Activated gamma-delta T cell (primary cell): Measurements from ENCODE around the gene TRIM25.
"Not testable (repeated sequence)": the region's sequence is repeated elsewhere in the genome, so short reads cannot be mapped to it uniquely, and the experiment has no call there.

Experiments
- DNase-seq: peaks from one replicate; lab custom pipeline; 2025; lab: John Stamatoyannopoulos, UW
- total RNA-seq, 2 donors: gene quantifications; one replicate each; lab custom pipeline; 2026; lab: John Stamatoyannopoulos, UW

The TRIM25 gene, protein sequence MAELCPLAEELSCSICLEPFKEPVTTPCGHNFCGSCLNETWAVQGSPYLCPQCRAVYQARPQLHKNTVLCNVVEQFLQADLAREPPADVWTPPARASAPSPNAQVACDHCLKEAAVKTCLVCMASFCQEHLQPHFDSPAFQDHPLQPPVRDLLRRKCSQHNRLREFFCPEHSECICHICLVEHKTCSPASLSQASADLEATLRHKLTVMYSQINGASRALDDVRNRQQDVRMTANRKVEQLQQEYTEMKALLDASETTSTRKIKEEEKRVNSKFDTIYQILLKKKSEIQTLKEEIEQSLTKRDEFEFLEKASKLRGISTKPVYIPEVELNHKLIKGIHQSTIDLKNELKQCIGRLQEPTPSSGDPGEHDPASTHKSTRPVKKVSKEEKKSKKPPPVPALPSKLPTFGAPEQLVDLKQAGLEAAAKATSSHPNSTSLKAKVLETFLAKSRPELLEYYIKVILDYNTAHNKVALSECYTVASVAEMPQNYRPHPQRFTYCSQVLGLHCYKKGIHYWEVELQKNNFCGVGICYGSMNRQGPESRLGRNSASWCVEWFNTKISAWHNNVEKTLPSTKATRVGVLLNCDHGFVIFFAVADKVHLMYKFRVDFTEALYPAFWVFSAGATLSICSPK
- 47.8 to 61.8 reads per million in 2 donors for total RNA-seq

DNA sequence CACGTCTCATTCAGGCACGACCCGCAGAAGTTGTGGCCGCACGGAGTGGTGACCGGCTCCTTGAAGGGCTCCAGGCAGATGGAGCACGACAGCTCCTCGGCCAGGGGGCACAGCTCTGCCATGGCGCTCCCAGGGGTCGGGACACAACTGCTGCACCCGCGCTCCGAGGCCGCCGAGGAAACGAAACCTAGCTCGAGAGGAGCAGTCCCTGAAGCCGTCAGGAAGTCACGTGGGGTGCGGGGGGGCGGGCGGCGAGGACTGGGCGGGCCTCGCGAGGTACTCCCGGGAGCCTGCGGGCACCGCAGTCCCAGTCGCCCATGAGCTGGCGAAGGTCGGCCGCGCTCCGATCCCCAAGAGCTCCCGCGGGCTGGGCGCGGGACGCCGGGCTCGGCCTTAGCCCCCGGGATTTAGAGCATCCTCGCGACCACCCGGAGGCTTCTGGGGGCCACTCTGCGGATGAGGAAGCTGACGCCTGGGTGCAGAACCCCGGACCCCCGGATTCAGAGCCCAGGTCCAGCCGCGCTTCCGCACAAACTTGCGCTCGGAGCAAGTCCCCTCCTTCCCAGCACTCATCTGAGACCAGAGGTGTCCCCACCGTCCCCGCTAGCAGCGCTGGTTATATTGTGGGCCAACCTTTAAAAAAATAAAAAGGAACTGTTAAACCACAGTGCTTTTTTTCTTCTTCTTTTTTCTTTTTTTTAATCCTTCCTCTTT is at the start of gene TRIM25:
Gene TRIM25 (minus strand): TSS at position 183 of the 714 bp plus-strand sequence. CDS start 61 bp downstream, at position 122.
- peak; percentile 91 for DNase-seq

GRCh38 chr17:56960596-56961538 is 47.0 kb upstream of the TRIM25 start, which contains the start of gene COIL:
COIL (minus strand) TSS chr17:56961050; CDS start chr17:56961019, 31 bp downstream.
- peak; percentile 56 for DNase-seq

- no peak for DNase-seq
Observed at GRCh38 chr17:56956992-56957391, 43.1 kb upstream of the TRIM25 start.

DNA sequence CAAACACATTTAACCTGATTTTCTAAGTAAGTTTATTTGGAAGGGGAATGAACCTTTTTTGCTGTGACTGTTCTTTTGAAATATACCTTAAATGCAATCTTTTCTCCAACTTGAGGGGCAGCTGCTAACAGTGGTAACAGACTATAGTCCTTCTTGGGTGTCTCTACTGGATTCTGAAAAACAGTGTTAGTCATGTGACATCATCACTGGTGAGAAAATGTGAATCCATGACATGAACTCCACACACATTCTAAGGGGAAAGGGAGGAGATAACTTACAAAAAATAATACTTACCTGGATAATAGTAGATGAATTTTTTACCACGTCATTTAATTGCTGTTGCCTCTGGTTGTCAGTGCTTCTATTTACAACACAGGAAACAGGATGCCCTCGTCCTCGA is 35.7 kb upstream of the TRIM25 start:
- no peak for DNase-seq

DNA sequence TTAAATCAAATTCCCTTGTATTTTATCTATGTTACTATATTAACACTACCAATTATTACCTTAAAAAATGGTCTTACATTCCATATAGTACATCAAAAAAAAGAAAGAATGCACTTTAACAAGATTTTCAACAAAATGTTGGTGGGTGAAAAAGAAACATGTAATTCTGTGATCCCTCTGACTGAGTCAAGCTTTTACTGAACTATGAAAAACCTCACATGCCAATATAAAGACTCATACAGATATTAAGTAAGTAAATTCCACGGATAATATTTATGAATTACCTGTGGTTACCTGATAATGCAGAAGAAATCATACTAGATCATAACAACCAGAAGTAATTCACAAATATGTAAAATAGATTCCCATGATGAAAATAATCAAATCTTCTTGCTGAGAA is 34.6 kb upstream of the TRIM25 start:
- no peak for DNase-seq

DNA sequence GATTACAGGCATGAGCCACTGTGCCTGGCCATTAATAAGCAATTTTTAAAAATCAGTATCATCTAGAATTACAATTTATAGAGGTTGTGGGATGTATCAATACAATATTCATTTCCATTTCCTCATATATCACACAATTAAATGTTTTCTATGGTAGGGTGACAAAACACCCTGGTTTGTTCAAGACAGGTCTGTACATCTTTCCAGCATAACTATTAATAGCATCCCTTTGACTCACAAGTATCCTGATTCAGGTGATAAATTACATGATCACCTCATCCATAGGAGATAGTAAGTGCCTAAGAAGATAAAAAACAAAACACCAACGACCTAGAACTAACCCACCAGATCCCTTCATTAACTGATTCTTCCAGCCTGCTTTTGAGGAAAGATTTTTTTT is 33.9 kb upstream of the TRIM25 start:
- DNase-seq: no peak

DNA sequence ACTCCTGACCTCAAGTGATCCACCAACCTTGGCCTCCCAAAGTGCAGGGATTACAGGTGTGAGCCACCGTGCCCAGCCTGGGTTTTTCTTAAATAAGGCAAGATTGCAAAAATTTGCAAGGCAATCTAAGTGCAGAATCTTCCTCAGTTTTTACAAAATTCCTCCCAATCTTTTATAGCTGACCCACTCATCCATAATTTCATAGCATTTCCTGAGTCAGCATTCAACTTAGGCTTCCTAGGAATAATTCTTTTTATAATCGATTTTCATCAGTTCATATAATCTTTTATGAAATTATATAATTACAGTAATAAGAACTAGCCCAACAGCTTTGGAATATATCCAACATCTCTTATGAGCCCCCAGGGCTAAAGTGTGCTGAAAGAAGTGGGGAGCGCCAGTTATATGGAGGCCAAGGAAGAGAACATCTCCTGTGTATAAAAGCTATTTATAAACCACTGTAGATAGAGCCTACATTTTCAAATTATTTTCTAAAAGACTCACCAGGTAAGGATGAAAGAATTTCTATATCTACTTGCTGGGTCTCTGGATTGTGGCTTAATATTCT is 32.2 kb upstream of the TRIM25 start:
- DNase-seq: no peak

- no peak for DNase-seq
Observed at GRCh38 chr17:56943505-56944125, 29.8 kb upstream of the TRIM25 start.

GRCh38 chr17:56939869-56940484 is 26.1 kb upstream of the TRIM25 start:
- no peak for DNase-seq

GRCh38 chr17:56938206-56938605 is 24.4 kb upstream of the TRIM25 start:
- DNase-seq: not testable (repeated sequence)

- no peak for DNase-seq
Observed at GRCh38 chr17:56937687-56938086, 23.8 kb upstream of the TRIM25 start.

- DNase-seq: no peak
Observed at GRCh38 chr17:56936697-56937322, 23.0 kb upstream of the TRIM25 start.

DNA sequence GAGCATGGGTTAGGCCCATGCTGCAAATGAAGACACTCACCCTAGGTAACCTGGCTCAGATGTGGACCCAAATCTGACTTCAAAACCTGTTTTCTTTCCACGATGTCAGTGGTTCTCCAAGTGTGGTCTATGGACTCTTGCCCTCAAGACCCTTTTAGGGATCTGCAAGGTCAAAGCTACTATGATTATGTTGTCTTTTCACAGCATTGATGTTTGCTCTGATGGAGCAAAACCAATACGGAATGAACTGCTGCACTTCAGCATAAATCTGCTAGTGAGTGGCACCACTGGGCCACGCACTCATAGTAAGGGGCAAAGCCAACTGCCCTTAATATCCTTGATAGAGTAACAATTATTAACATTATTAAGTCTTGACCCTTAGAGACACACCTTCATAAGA is 21.6 kb upstream of the TRIM25 start:
- no peak for DNase-seq

- DNase-seq: no peak
Observed at GRCh38 chr17:56934280-56934679, 20.4 kb upstream of the TRIM25 start.

DNA sequence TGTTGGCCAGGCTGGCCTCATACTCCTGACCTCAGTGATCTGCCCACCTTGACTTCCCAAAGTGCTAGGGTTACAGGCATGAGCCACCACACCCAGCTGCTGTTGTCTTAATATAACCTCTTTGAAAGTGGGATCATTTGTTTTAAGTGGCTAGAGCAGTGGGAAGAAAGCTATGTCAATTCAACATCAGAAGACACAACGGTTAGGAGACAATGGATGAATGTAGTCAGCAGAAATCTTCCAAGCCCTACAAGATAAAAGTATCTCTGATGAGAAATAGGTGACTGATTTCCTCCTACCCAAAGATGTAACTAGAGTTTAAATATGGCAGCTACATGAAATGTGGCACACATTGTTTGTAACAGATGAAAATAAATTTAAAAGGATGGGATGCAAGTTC is 20.0 kb upstream of the TRIM25 start:
- DNase-seq: no peak

- no peak for DNase-seq
Observed at GRCh38 chr17:56933151-56933745, 19.4 kb upstream of the TRIM25 start.

DNA sequence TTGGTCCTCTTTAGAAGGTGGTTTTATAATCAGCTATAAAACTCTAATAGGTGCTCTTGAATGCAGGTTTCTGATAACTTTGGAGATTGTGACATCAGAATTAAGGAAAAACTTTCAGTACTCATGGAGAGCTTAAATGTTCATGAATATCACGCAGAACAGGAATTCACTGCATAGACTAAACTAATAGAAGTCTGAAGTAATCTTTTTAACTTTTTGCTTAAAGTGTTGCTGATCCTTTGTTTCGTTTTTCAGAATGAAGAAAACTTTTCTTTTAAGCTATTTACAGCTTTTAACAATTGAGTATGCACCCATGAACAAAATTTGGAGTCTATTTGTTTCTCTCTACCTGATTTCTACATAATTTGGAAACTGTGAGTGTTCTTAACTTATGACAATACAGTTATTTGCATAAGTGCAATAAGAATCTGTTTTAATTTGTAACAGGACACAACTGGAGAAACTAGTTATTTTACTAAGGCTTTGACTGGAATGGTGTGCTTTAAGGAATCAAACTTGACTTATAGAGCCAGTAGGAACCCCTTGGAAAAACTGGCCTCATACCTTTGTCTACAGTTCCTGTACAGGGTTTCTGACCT is 17.0 kb upstream of the TRIM25 start:
- no peak for DNase-seq

- no peak for DNase-seq
Observed at GRCh38 chr17:56929362-56929969, 15.6 kb upstream of the TRIM25 start.
